Mesenchymal stem cell (in vitro differentiated cells and primary cell): ENCODE results near the gene FBXO31.

Source experiments
- DNase-seq: peaks from one replicate; pipeline ENCODE4 v3.0.0-alpha.2; 2013
- H2AFZ ChIP-seq: one replicate; pipeline ENCODE4 v1.6.1; 2013; ENCODE audit warnings: low read depth, mild to moderate bottlenecking, control low read depth, inconsistent platforms, low read length, moderate library complexity
- H2AK5ac ChIP-seq: 2 replicates; pipeline ENCODE4 v1.6.1; 2013; ENCODE audit warnings: low read length, moderate library complexity, mild to moderate bottlenecking, inconsistent platforms; ENCODE audit not compliant: severe bottlenecking
- H2BK120ac ChIP-seq: one replicate; pipeline ENCODE4 v1.6.1; 2013; ENCODE audit warnings: low read depth, mild to moderate bottlenecking, inconsistent platforms, low read length, moderate library complexity
- H2BK12ac ChIP-seq, 2 experiments: one replicate each; pipeline ENCODE4 v1.6.1; 2013; ENCODE audit warnings: inconsistent platforms in 2 of 2, low read length in 2 of 2, mild to moderate bottlenecking in 2 of 2, moderate library complexity in 2 of 2, control low read depth in 1 of 2
- H2BK15ac ChIP-seq: one replicate; pipeline ENCODE4 v1.6.1; 2013; ENCODE audit warnings: mild to moderate bottlenecking, low read depth, inconsistent platforms; ENCODE audit not compliant: poor library complexity, severe bottlenecking
- H2BK5ac ChIP-seq: 2 replicates; pipeline ENCODE4 v1.6.1; 2013; ENCODE audit warnings: low read depth, mild to moderate bottlenecking, low read length, control low read depth, inconsistent platforms; ENCODE audit not compliant: poor library complexity, severe bottlenecking
- H3K14ac ChIP-seq, 2 experiments: one replicate each; pipeline ENCODE4 v1.6.1; 2013; ENCODE audit warnings: inconsistent platforms in 2 of 2, low read length in 2 of 2, control low read depth in 1 of 2, mild to moderate bottlenecking in 1 of 2, moderate library complexity in 1 of 2
- H3K18ac ChIP-seq, 2 experiments: one replicate each; pipeline ENCODE4 v1.6.1; 2013; ENCODE audit warnings: inconsistent platforms in 2 of 2, low read length in 2 of 2, control low read depth in 1 of 2, low read depth in 1 of 2, mild to moderate bottlenecking in 1 of 2
- H3K23ac ChIP-seq, 2 experiments: one replicate each; pipeline ENCODE4 v1.6.1; 2013; ENCODE audit warnings: inconsistent platforms in 2 of 2, low read length in 2 of 2, mild to moderate bottlenecking in 2 of 2, moderate library complexity in 2 of 2, control low read depth in 1 of 2
- H3K27ac ChIP-seq: 2 replicates; pipeline ENCODE4 v1.5.1; 2013; ENCODE audit warnings: mild to moderate bottlenecking, moderate library complexity, low read length, control low read depth, inconsistent platforms; ENCODE audit not compliant: poor library complexity, severe bottlenecking
- H3K27me3 ChIP-seq, 2 experiments: 2 replicates each; pipeline versions ENCODE4 v1.6.1 to v1.7.0; 2013; ENCODE audit warnings: low read length in 2 of 2, mild to moderate bottlenecking in 2 of 2, moderate library complexity in 2 of 2, control low read depth in 1 of 2, inconsistent platforms in 1 of 2; ENCODE audit not compliant: control insufficient read depth in 1 of 2, insufficient read depth in 1 of 2
- H3K36me3 ChIP-seq, 2 experiments: 2 replicates each; pipeline versions ENCODE4 v1.6.1 to v1.7.0; 2013; ENCODE audit warnings: low read length in 2 of 2, control low read depth in 1 of 2, inconsistent platforms in 1 of 2, low read depth in 1 of 2, mild to moderate bottlenecking in 1 of 2; ENCODE audit not compliant: insufficient read depth in 2 of 2, control insufficient read depth in 1 of 2
- H3K4ac ChIP-seq, 2 experiments: one replicate each; pipeline ENCODE4 v1.6.1; 2013; ENCODE audit warnings: inconsistent platforms in 2 of 2, low read length in 2 of 2, mild to moderate bottlenecking in 2 of 2, moderate library complexity in 2 of 2, control low read depth in 1 of 2, low read depth in 1 of 2
- H3K4me1 ChIP-seq: 2 replicates; pipeline ENCODE4 v1.6.1; 2013; ENCODE audit warnings: low read depth, low read length, control low read depth; ENCODE audit not compliant: control insufficient read depth, insufficient read depth
- H3K4me2 ChIP-seq: 2 replicates; pipeline ENCODE4 v1.6.1; 2013; ENCODE audit warnings: low read length, mild to moderate bottlenecking, inconsistent platforms; ENCODE audit not compliant: poor library complexity, severe bottlenecking
- H3K4me3 ChIP-seq, 2 experiments: 2 replicates each; pipeline versions ENCODE4 v1.5.1 to v1.7.0; 2013; ENCODE audit warnings: low read length in 2 of 2, mild to moderate bottlenecking in 2 of 2, control low read depth in 1 of 2, low read depth in 1 of 2; ENCODE audit not compliant: insufficient read depth in 1 of 2
- H3K79me1 ChIP-seq: replicated peaks from 2 replicates; pipeline ENCODE4 v1.6.1; 2013; ENCODE audit warnings: mild to moderate bottlenecking, control low read depth, low read length, inconsistent platforms; ENCODE audit not compliant: poor library complexity, severe bottlenecking
- H3K9ac ChIP-seq: 2 replicates; pipeline ENCODE4 v1.7.0; 2013; ENCODE audit warnings: mild to moderate bottlenecking, low read length, moderate library complexity
- H3K9me3 ChIP-seq: 2 replicates; pipeline ENCODE4 v1.7.0; 2013; ENCODE audit warnings: mild to moderate bottlenecking, low read length; ENCODE audit not compliant: control insufficient read depth
- H4K8ac ChIP-seq: one replicate; pipeline ENCODE4 v1.6.1; 2013; ENCODE audit warnings: inconsistent platforms, mild to moderate bottlenecking, low read length, moderate library complexity
- H4K91ac ChIP-seq: one replicate; pipeline ENCODE4 v1.6.1; 2013; ENCODE audit warnings: mild to moderate bottlenecking, low read length, inconsistent platforms
- WGBS: methylation state at CpG from one replicate; pipeline ENCODE4 v1.1.7; 2013; ENCODE audit warnings: mixed read lengths; 5-methylcytosine and 5-hydroxymethylcytosine counted together

The FBXO31 gene

GRCh38 chr16:87295259-87295658, 88.3 kb downstream of the FBXO31 start:
- peaks cover 0 to 10% of the 10 kb centered on the region in 2 experiments for H3K36me3 ChIP-seq
- no peak overlapping the region for H3K4me3 ChIP-seq
- H3K14ac ChIP-seq = no peak overlapping the region
- H3K27ac ChIP-seq = no peak overlapping the region
- no peak overlapping the region for H2BK5ac ChIP-seq
- no peaks in the 10 kb centered on the region for H3K79me1 ChIP-seq
- no peak overlapping the region for H4K91ac ChIP-seq
- H3K4ac ChIP-seq = no peak overlapping the region
- H4K8ac ChIP-seq = no peak overlapping the region
- no peaks in the 10 kb centered on the region for H3K27me3 ChIP-seq
- H3K9ac ChIP-seq = no peak overlapping the region
- no peak overlapping the region for H3K18ac ChIP-seq
- H2BK120ac ChIP-seq = no peak overlapping the region
- H2BK12ac ChIP-seq = no peak overlapping the region
- no peak overlapping the region for H3K23ac ChIP-seq
- DNase-seq = no peak
- 58% methylated on average over 4 of the region's 4 CpGs for WGBS
- no peak overlapping the region for H2AK5ac ChIP-seq
- H3K4me1 ChIP-seq = peaks cover 2% of the 10 kb centered on the region
- H2BK15ac ChIP-seq = no peak overlapping the region
- peaks cover 11% of the 10 kb centered on the region for H3K9me3 ChIP-seq
- H2AFZ ChIP-seq = no peak overlapping the region
- no peak overlapping the region for H3K4me2 ChIP-seq

DNA sequence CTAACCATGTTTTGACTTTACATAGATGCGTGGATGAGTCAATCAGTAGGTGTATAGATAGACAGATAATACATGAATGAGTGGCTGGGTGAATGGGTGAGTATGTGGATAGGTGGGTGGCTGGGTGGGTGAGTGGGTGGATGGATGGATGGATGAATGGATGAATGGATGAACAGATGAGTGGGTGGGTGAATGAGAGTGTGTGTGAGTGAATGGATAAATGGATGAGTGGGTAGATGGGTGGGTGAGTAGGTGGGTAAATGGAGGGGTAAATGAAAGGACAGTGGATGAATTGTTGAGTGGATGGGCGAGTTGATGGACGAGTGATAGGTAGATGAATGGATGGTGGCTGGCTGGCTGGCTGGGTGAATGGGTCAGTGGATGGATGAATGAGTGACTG, 89.6 kb downstream of the FBXO31 start:
- Histone ChIP-seq H3K27me3 (no peaks in the 10 kb centered on the region), H3K79me1 (no peaks in the 10 kb centered on the region), H2BK12ac (no peak overlapping the region), H3K36me3 (peaks cover 0 to 13% of the 10 kb centered on the region in 2 experiments), H3K9me3 (peaks cover 11% of the 10 kb centered on the region), H3K14ac (no peak overlapping the region), H2AFZ (no peak overlapping the region), H2AK5ac (no peak overlapping the region), H3K4me1 (peaks cover 5% of the 10 kb centered on the region), H3K27ac (no peak overlapping the region), H4K8ac (no peak overlapping the region), H3K4me3 (no peak overlapping the region), H3K4ac (no peak overlapping the region), H3K4me2 (no peak overlapping the region), H3K9ac (no peak overlapping the region), H2BK5ac (no peak overlapping the region), H2BK15ac (no peak overlapping the region), H4K91ac (no peak overlapping the region), H3K18ac (no peak overlapping the region), H3K23ac (no peak overlapping the region), H2BK120ac (no peak overlapping the region)
- no peak for DNase-seq
- WGBS = 89% methylated on average over 3 of the region's 3 CpGs

GRCh38 chr16:87291944-87292343, 91.6 kb downstream of the FBXO31 start:
- Histone ChIP-seq H4K8ac (no peak overlapping the region), H2BK12ac (no peak overlapping the region), H3K79me1 (no peaks in the 10 kb centered on the region), H2BK15ac (no peak overlapping the region), H3K18ac (no peak overlapping the region), H2AK5ac (no peak overlapping the region), H3K14ac (no peak overlapping the region), H3K4ac (no peak overlapping the region), H2AFZ (no peak overlapping the region), H2BK120ac (no peak overlapping the region), H3K4me2 (no peak overlapping the region), H3K27me3 (no peaks in the 10 kb centered on the region), H3K4me1 (peaks cover 5% of the 10 kb centered on the region), H3K23ac (no peak overlapping the region), H2BK5ac (no peak overlapping the region), H3K9ac (no peak overlapping the region), H4K91ac (no peak overlapping the region), H3K4me3 (no peak overlapping the region), H3K27ac (no peak overlapping the region), H3K36me3 (peaks cover 0 to 4% of the 10 kb centered on the region in 2 experiments), H3K9me3 (peaks cover 11% of the 10 kb centered on the region)
- 80% methylated on average over 6 of the region's 6 CpGs for WGBS
- no peak for DNase-seq

DNA sequence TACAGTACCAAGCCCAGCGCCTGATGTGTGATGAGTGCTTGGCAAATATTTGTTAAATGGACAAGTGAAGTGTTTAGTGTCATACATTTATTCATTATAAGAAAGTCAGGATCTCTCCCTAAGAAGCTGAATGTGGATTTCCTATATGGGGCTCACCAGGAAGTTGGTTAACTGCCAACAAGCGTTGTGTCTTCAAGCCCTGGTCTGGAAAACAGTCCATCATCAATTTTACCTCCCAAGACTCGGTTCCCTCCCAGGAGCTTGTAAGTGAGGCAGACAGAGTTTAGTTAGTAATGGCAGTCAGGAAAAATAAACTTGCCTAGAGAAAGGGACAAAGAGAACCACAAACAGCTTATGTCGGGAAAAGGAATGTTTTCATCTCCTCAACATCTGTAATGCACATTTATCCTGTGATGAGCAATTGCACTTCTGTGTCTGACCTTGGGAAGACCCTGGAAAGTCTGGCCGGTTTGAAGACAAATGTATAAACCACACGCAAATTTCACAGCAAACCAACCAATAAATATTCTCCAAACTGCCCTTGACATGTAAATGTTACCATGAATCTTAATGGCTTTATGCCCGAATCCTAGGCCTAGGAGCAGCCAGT, 94.7 kb downstream of the FBXO31 start:
- Histone ChIP-seq H2BK12ac (no peak overlapping the region), H3K79me1 (no peaks in the 10 kb centered on the region), H2BK15ac (no peak overlapping the region), H4K91ac (no peak overlapping the region), H3K23ac (no peak overlapping the region), H3K9ac (no peak overlapping the region), H3K4ac (no peak overlapping the region), H2BK120ac (no peak overlapping the region), H3K4me2 (no peak overlapping the region), H4K8ac (no peak overlapping the region), H3K9me3 (peaks cover 19% of the 10 kb centered on the region), H3K27me3 (peaks cover 3 to 4% of the 10 kb centered on the region in 2 experiments), H3K18ac (no peak overlapping the region), H2AFZ (no peak overlapping the region), H3K27ac (no peak overlapping the region), H3K4me1 (peaks cover 4% of the 10 kb centered on the region), H2BK5ac (no peak overlapping the region), H3K4me3 (no peak overlapping the region), H2AK5ac (no peak overlapping the region), H3K14ac (no peak overlapping the region), H3K36me3 (peaks cover 0 to 4% of the 10 kb centered on the region in 2 experiments)
- peak; percentile 79 for DNase-seq
- 59% methylated on average over 5 of the region's 7 CpGs for WGBS
